Measurements from ENCODE around the gene IRF1.

DNA sequence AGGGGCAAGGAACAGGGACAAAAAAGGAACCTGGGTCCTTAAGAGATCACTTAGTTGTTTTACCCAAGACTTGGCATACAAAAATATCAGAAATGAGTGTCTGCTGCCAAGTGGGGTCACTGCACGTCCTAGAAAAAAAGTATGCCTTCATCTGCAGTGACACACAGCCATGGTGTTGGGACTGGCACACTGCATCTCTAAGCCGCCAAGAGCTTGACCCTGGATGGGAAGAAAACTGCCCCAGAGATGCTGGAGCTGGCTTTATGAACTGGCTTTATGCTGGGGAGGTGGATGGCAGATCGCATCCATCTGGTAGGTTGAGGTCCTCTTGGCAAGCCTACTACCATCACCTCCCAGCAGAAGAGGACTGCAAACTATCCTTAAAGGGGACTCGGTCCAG, 51.7 kb downstream of the IRF1 start:
- TF ChIP-seq, protein P1, sequence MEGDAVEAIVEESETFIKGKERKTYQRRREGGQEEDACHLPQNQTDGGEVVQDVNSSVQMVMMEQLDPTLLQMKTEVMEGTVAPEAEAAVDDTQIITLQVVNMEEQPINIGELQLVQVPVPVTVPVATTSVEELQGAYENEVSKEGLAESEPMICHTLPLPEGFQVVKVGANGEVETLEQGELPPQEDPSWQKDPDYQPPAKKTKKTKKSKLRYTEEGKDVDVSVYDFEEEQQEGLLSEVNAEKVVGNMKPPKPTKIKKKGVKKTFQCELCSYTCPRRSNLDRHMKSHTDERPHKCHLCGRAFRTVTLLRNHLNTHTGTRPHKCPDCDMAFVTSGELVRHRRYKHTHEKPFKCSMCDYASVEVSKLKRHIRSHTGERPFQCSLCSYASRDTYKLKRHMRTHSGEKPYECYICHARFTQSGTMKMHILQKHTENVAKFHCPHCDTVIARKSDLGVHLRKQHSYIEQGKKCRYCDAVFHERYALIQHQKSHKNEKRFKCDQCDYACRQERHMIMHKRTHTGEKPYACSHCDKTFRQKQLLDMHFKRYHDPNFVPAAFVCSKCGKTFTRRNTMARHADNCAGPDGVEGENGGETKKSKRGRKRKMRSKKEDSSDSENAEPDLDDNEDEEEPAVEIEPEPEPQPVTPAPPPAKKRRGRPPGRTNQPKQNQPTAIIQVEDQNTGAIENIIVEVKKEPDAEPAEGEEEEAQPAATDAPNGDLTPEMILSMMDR (IDR thresholded peaks at IDR 0.05 in 4 of 5, conservative IDR thresholded peaks at IDR 0.05 in 1 of 5), result peak in 1 of 5 experiments; percentile 6
- no peak for TF ChIP-seq POLR2A (IDR thresholded peaks at IDR 0.05)

All from gastrocnemius medialis (tissue), 4 donors.